HUES6 (cell line): ENCODE measurements around the gene THOC5.

Source experiments
- H3K27ac ChIP-seq: 2 replicates; pipeline ENCODE4 v1.7.0; 2013; ENCODE audit warnings: low read depth, mild to moderate bottlenecking, low read length, inconsistent platforms
- H3K27me3 ChIP-seq: 2 replicates; pipeline ENCODE4 v1.6.1; 2013; ENCODE audit warnings: low read length; ENCODE audit not compliant: control insufficient read depth, insufficient read depth
- H3K36me3 ChIP-seq: 2 replicates; pipeline ENCODE4 v1.6.1; 2013; ENCODE audit warnings: low read length; ENCODE audit not compliant: control insufficient read depth, insufficient read depth
- H3K4me1 ChIP-seq: 2 replicates; pipeline ENCODE4 v1.6.1; 2013; ENCODE audit warnings: low read length; ENCODE audit not compliant: control insufficient read depth, insufficient read depth
- H3K4me3 ChIP-seq: 2 replicates; pipeline ENCODE4 v1.5.1; 2013; ENCODE audit warnings: low read depth, low read length
- H3K9ac ChIP-seq: one replicate; pipeline ENCODE4 v1.6.1; 2013; ENCODE audit warnings: mild to moderate bottlenecking, low read length
- H3K9me3 ChIP-seq: 2 replicates; pipeline ENCODE4 v1.6.1; 2013; ENCODE audit warnings: low read depth, low read length; ENCODE audit not compliant: control insufficient read depth, insufficient read depth

Gene THOC5

GRCh38 chr22:29524442-29525191 lies 28.9 kb downstream of the THOC5 start:
- no peak overlapping the region for H3K4me3 ChIP-seq
- H3K27ac ChIP-seq = no peak overlapping the region
- no peaks in the 10 kb centered on the region for H3K4me1 ChIP-seq
- no peaks in the 10 kb centered on the region for H3K27me3 ChIP-seq
- H3K9me3 ChIP-seq = no peaks in the 10 kb centered on the region
- no peak overlapping the region for H3K9ac ChIP-seq
- peaks cover 85% of the 10 kb centered on the region for H3K36me3 ChIP-seq

DNA sequence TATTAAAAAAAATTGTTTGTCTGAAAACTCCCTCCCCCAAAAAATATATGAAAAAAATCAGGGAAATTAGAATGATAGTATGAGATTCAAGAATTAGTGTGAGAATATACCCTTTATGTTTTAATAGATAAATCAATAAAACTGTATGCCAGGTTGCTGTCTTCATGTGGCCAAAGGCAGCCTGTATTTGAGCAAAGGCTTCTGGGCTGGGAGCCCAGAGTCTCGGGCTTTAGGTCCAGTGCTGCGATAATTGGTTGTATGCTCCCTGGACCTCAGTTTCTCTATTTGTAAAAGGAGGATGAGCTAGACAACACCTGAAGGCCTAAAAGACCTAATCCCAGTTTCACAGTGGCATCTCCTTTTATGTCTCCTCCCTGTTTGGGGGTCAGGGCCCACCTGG lies 29.8 kb downstream of the THOC5 start:
- H3K27me3 ChIP-seq = no peaks in the 10 kb centered on the region
- peaks cover 84% of the 10 kb centered on the region for H3K36me3 ChIP-seq
- no peaks in the 10 kb centered on the region for H3K4me1 ChIP-seq
- no peaks in the 10 kb centered on the region for H3K9me3 ChIP-seq
- H3K4me3 ChIP-seq = no peak overlapping the region
- no peak overlapping the region for H3K9ac ChIP-seq
- H3K27ac ChIP-seq = no peak overlapping the region

GRCh38 chr22:29521526-29521925 lies 32.0 kb downstream of the THOC5 start:
- Histone ChIP-seq H3K4me3 (no peak overlapping the region), H3K36me3 (peaks cover 84% of the 10 kb centered on the region), H3K9ac (no peak overlapping the region), H3K27me3 (no peaks in the 10 kb centered on the region), H3K4me1 (no peaks in the 10 kb centered on the region), H3K9me3 (no peaks in the 10 kb centered on the region), H3K27ac (no peak overlapping the region)

GRCh38 chr22:29520851-29521250 lies 32.7 kb downstream of the THOC5 start:
- no peak overlapping the region for H3K27ac ChIP-seq
- no peaks in the 10 kb centered on the region for H3K4me1 ChIP-seq
- H3K9ac ChIP-seq = peak overlapping the region; percentile 33
- H3K27me3 ChIP-seq = no peaks in the 10 kb centered on the region
- no peaks in the 10 kb centered on the region for H3K9me3 ChIP-seq
- H3K4me3 ChIP-seq = no peak overlapping the region
- peaks cover 87% of the 10 kb centered on the region for H3K36me3 ChIP-seq

DNA sequence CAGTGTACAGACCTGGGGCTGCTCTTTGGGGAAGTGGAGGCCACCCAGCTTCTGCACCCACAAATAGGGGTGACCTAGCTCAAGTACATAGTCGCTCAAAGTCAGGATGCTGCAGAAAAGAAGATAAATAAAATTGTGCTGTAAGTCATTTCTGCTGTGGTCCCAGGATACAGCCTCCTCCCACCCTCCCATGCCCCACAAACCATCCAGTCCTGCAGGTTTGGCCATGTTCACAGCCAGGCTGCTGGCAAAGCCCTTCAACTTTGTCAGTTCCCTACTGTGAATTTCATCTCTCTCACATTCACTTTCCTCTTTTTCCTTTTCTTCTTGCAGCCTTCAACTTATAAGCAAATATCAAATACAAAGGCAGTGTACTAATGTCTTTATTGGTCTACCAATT lies 33.6 kb downstream of the THOC5 start:
- Histone ChIP-seq H3K9ac (no peak overlapping the region), H3K4me1 (no peaks in the 10 kb centered on the region), H3K9me3 (no peaks in the 10 kb centered on the region), H3K36me3 (peaks cover 87% of the 10 kb centered on the region), H3K27me3 (no peaks in the 10 kb centered on the region), H3K27ac (no peak overlapping the region), H3K4me3 (no peak overlapping the region)

GRCh38 chr22:29518427-29518826 lies 35.1 kb downstream of the THOC5 start:
- no peaks in the 10 kb centered on the region for H3K4me1 ChIP-seq
- H3K27me3 ChIP-seq = no peaks in the 10 kb centered on the region
- peaks cover 72% of the 10 kb centered on the region for H3K36me3 ChIP-seq
- H3K4me3 ChIP-seq = no peak overlapping the region
- H3K27ac ChIP-seq = no peak overlapping the region
- no peaks in the 10 kb centered on the region for H3K9me3 ChIP-seq
- H3K9ac ChIP-seq = no peak overlapping the region

- Histone ChIP-seq H3K27me3 (no peaks in the 10 kb centered on the region), H3K4me3 (no peak overlapping the region), H3K4me1 (no peaks in the 10 kb centered on the region), H3K36me3 (peaks cover 75% of the 10 kb centered on the region), H3K9ac (no peak overlapping the region), H3K27ac (no peak overlapping the region), H3K9me3 (no peaks in the 10 kb centered on the region)
Measured at GRCh38 chr22:29517215-29517908, 36.2 kb downstream of the THOC5 start.

- Histone ChIP-seq H3K27me3 (no peaks in the 10 kb centered on the region), H3K27ac (no peak overlapping the region), H3K9ac (no peak overlapping the region), H3K4me3 (no peak overlapping the region), H3K9me3 (no peaks in the 10 kb centered on the region), H3K4me1 (no peaks in the 10 kb centered on the region), H3K36me3 (peaks cover 81% of the 10 kb centered on the region)
Measured at GRCh38 chr22:29512031-29512430, 41.5 kb downstream of the THOC5 start.

- H3K4me3 ChIP-seq = no peak overlapping the region
- H3K9ac ChIP-seq = no peak overlapping the region
- no peaks in the 10 kb centered on the region for H3K4me1 ChIP-seq
- H3K27me3 ChIP-seq = no peaks in the 10 kb centered on the region
- peaks cover 81% of the 10 kb centered on the region for H3K36me3 ChIP-seq
- H3K9me3 ChIP-seq = no peaks in the 10 kb centered on the region
- H3K27ac ChIP-seq = no peak overlapping the region
Measured at GRCh38 chr22:29511126-29511862, 42.3 kb downstream of the THOC5 start.

DNA sequence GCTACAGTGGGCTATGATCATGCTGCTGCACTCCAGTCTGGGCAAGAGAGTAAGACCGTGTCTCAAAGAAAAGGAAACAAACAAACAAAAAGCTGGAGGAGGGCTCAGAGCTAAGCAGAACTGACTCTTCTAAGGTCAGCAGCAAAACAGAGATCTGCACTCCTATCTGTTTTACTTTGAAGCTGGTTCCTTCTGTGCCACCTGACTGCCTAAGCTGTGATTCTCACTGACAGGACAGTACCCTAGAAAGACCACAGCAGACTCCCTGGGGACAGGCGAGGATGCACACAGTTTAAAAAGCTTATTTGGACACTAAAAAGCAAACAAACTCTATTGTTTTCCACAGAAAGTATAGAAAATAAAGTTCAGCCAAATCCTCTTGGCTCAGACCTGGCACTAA lies 43.0 kb downstream of the THOC5 start:
- Histone ChIP-seq H3K4me1 (no peaks in the 10 kb centered on the region), H3K9me3 (no peaks in the 10 kb centered on the region), H3K9ac (no peak overlapping the region), H3K27ac (no peak overlapping the region), H3K4me3 (no peak overlapping the region), H3K27me3 (no peaks in the 10 kb centered on the region), H3K36me3 (peaks cover 74% of the 10 kb centered on the region)

DNA sequence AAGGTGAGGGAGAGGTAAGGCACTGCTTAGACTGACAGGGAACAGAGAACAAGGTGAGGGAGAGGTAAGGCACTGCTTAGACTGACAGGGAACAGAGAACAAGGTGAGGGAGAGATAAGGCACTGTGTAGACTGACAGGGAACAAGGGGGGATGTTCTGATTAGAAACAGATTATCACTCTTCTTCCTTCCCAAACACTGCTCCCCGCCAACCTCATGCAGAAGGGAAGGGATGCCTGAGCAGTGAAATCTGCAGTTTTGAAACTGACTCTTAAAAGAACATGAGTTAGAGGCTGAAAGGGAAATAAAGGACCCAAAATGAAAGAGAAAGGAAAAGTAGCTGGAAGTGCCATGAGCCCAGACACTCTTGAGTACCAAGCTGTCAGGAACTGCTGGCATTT lies 43.7 kb downstream of the THOC5 start:
- H3K4me3 ChIP-seq = no peak overlapping the region
- H3K9me3 ChIP-seq = no peaks in the 10 kb centered on the region
- no peaks in the 10 kb centered on the region for H3K27me3 ChIP-seq
- no peak overlapping the region for H3K27ac ChIP-seq
- H3K9ac ChIP-seq = no peak overlapping the region
- H3K36me3 ChIP-seq = peaks cover 71% of the 10 kb centered on the region
- H3K4me1 ChIP-seq = no peaks in the 10 kb centered on the region
